GM18502 (cell line): ENCODE data around the gene PTPRM.
A peak's percentile ranks its signal among the peaks of the same experiment; 100 is the strongest.

ENCODE experiments used
- ATAC-seq: cut with Tn5 transposase; IDR thresholded peaks from one replicate; pipeline ENCODE4 v1.9.1; 2021; ENCODE audit warnings: mild to moderate bottlenecking; ENCODE audit not compliant: unreplicated experiment, poor library complexity

The PTPRM gene

GRCh38 chr18:7566567-7567473 lies at the start of gene PTPRM:
PTPRM (plus strand) TSS chr18:7567316; CDS start chr18:7567819, 503 bp downstream.
- peak; percentile 95 for ATAC-seq

GRCh38 chr18:7517852-7518251 lies 49.3 kb upstream of the PTPRM start:
- no peak for ATAC-seq

- ATAC-seq: no peak
Measured at GRCh38 chr18:7520200-7520785, 46.8 kb upstream of the PTPRM start.

- no peak for ATAC-seq
Measured at GRCh38 chr18:7521226-7521856, 45.8 kb upstream of the PTPRM start.

GRCh38 chr18:7523772-7524171 lies 43.3 kb upstream of the PTPRM start:
- no peak for ATAC-seq

- no peak for ATAC-seq
Measured at GRCh38 chr18:7524786-7525185, 42.3 kb upstream of the PTPRM start.

- no peak for ATAC-seq
Measured at GRCh38 chr18:7532942-7533341, 34.2 kb upstream of the PTPRM start.

GRCh38 chr18:7535436-7536205 lies 31.5 kb upstream of the PTPRM start:
- ATAC-seq: no peak

- no peak for ATAC-seq
Measured at GRCh38 chr18:7537145-7537544, 30.0 kb upstream of the PTPRM start.

- no peak for ATAC-seq
Measured at GRCh38 chr18:7541835-7542234, 25.3 kb upstream of the PTPRM start.

GRCh38 chr18:7544686-7545085 lies 22.4 kb upstream of the PTPRM start:
- ATAC-seq: no peak

- ATAC-seq: no peak
Measured at GRCh38 chr18:7545734-7546133, 21.4 kb upstream of the PTPRM start.

- no peak for ATAC-seq
Measured at GRCh38 chr18:7548221-7548620, 18.9 kb upstream of the PTPRM start.

GRCh38 chr18:7548721-7549120 lies 18.4 kb upstream of the PTPRM start:
- no peak for ATAC-seq

GRCh38 chr18:7557973-7558372 lies 9.1 kb upstream of the PTPRM start:
- ATAC-seq: no peak

GRCh38 chr18:7558769-7559168 lies 8.3 kb upstream of the PTPRM start:
- no peak for ATAC-seq

- ATAC-seq: no peak
Measured at GRCh38 chr18:7559709-7560319, 7.3 kb upstream of the PTPRM start.

- ATAC-seq: no peak
Measured at GRCh38 chr18:7561909-7562460, 5.1 kb upstream of the PTPRM start.

- ATAC-seq: no peak
Measured at GRCh38 chr18:7562491-7562890, 4.6 kb upstream of the PTPRM start.

GRCh38 chr18:7565677-7566076 lies 1.4 kb upstream of the PTPRM start:
- ATAC-seq: no peak
